PC-9 (cell line): ENCODE measurements around the gene GIMAP1. TPM values are rescaled to one million over a fixed set of nuclear protein-coding genes. Genes with fewer than 3 reads are reported as not detected.

Experiments used
- BruUV-seq: library from RNA; stranded (reverse); fragments of 400-500 nt; replicated peaks from 2 replicates; lab custom pipeline; 2021; lab: Mats Ljungman, UMichigan
- CTCF ChIA-PET: fragments of 300-600 bp; sonication (Branson Sonifier 250); formaldehyde crosslinking; loops from one replicate; lab custom pipeline; 2022; ENCODE audit warnings: antibody characterized with exemption; lab: Charles Lee
- POLR2A ChIA-PET: fragments of 300-600 bp; sonication (Branson Sonifier 250); formaldehyde crosslinking; loops from one replicate; lab custom pipeline; 2022; ENCODE audit warnings: antibody characterized with exemption; ENCODE audit not compliant: unreplicated experiment; lab: Charles Lee
- DNase-seq, 2 experiments: peaks; one replicate each; pipeline versions ENCODE4 v3.0.0 to v3.0.0-alpha.2; 2015 to 2022; ENCODE audit warnings: mixed read lengths in 1 of 2
- H2AFZ ChIP-seq: fragments of 200-600 bp; sonication (generic); 2 replicates; pipeline ENCODE4 v1.8.1; 2017; ENCODE audit warnings: antibody characterized with exemption
- H3F3A ChIP-seq: fragments of 200-600 bp; sonication (generic); 2 replicates; pipeline ENCODE4 v1.8.1; 2017; ENCODE audit warnings: antibody characterized with exemption, mild to moderate bottlenecking, low read depth; ENCODE audit not compliant: insufficient read depth
- H3K27ac ChIP-seq: fragments of 200-600 bp; sonication (generic); 2 replicates; pipeline ENCODE4 v1.6.1; 2016; ENCODE audit warnings: mixed run types
- H3K27me3 ChIP-seq: fragments of 200-600 bp; sonication (generic); 2 replicates; pipeline ENCODE4 v1.6.1; 2016; ENCODE audit warnings: low read depth, mixed run types; ENCODE audit not compliant: insufficient read depth
- H3K36me3 ChIP-seq: fragments of 200-600 bp; sonication (generic); 2 replicates; pipeline ENCODE4 v1.6.1; 2016; ENCODE audit warnings: low read depth, mixed run types
- H3K4me1 ChIP-seq: fragments of 200-600 bp; sonication (generic); replicated peaks from 2 replicates; pipeline ENCODE4 v1.6.1; 2016; ENCODE audit warnings: mixed run types; ENCODE audit not compliant: insufficient read depth
- H3K4me2 ChIP-seq: fragments of 200-600 bp; sonication (generic); 2 replicates; pipeline ENCODE4 v1.6.1; 2017; ENCODE audit warnings: mixed run types
- H3K4me3 ChIP-seq: fragments of 200-600 bp; sonication (generic); 2 replicates; pipeline ENCODE4 v1.6.1; 2016; ENCODE audit warnings: mixed run types
- H3K79me2 ChIP-seq: fragments of 200-600 bp; sonication (generic); 2 replicates; pipeline ENCODE4 v1.6.1; 2017; ENCODE audit warnings: low read depth, mixed run types
- H3K9me2 ChIP-seq: fragments of 200-600 bp; sonication (generic); 2 replicates; pipeline ENCODE4 v1.8.1; 2017; ENCODE audit warnings: mild to moderate bottlenecking; ENCODE audit not compliant: insufficient read depth
- H3K9me3 ChIP-seq: fragments of 200-600 bp; sonication (generic); 2 replicates; pipeline ENCODE4 v1.8.1; 2016; ENCODE audit warnings: low read depth; ENCODE audit not compliant: insufficient read depth
- H4K20me1 ChIP-seq: fragments of 200-600 bp; sonication (generic); 2 replicates; pipeline ENCODE4 v1.8.1; 2017; ENCODE audit not compliant: insufficient read depth
- EZH2 ChIP-seq: fragments of 200-600 bp; sonication (generic); IDR thresholded peaks from 2 replicates; pipeline ENCODE4 v1.8.0; 2017; ENCODE audit warnings: antibody characterized with exemption, low read depth
- intact Hi-C: fragments of 100-400 bp; cut with micrococcal nuclease; formaldehyde crosslinking; loops from one replicate; pipeline ENCODE4 v1.10.0; 2022; ENCODE audit not compliant: unreplicated experiment
- total RNA-seq: library from RNA; stranded (reverse); gene quantifications from 2 replicates; pipeline ENCODE4 v1.2.3, GENCODE V29; 2021
- TF ChIP-seq, protein P1 (sequence below): fragments of 200-600 bp; sonication (generic); conservative IDR thresholded peaks from 2 replicates; pipeline ENCODE4 v1.6.1; 2017; ENCODE audit warnings: mixed run types, antibody characterized with exemption, mild to moderate bottlenecking, moderate library complexity

GIMAP1 gene
- total RNA-seq, 1 experiment from 2014 or later: not detected

GRCh38 chr7:150695654-150696053 is 20.8 kb upstream of the GIMAP1 start:
- no peaks in the 10 kb centered on the region for H3K79me2 ChIP-seq
- H3K9me2 ChIP-seq: no peaks in the 10 kb centered on the region
- no peak for TF ChIP-seq EZH2
- TF ChIP-seq, protein P1, sequence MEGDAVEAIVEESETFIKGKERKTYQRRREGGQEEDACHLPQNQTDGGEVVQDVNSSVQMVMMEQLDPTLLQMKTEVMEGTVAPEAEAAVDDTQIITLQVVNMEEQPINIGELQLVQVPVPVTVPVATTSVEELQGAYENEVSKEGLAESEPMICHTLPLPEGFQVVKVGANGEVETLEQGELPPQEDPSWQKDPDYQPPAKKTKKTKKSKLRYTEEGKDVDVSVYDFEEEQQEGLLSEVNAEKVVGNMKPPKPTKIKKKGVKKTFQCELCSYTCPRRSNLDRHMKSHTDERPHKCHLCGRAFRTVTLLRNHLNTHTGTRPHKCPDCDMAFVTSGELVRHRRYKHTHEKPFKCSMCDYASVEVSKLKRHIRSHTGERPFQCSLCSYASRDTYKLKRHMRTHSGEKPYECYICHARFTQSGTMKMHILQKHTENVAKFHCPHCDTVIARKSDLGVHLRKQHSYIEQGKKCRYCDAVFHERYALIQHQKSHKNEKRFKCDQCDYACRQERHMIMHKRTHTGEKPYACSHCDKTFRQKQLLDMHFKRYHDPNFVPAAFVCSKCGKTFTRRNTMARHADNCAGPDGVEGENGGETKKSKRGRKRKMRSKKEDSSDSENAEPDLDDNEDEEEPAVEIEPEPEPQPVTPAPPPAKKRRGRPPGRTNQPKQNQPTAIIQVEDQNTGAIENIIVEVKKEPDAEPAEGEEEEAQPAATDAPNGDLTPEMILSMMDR: no peak
- peaks cover 26% of the 10 kb centered on the region for H3K27me3 ChIP-seq
- no peaks in the 10 kb centered on the region for H3K9me3 ChIP-seq
- H3K4me3 ChIP-seq: no peak overlapping the region
- H3K4me1 ChIP-seq: no peaks in the 10 kb centered on the region
- no TSS peak for BruUV-seq
- intact Hi-C loops: no loop called here
- H2AFZ ChIP-seq: no peak overlapping the region
- ChIA-PET CTCF (no interaction called here), POLR2A (no interaction called here)
- H3F3A ChIP-seq: no peaks in the 10 kb centered on the region
- H3K4me2 ChIP-seq: no peak overlapping the region
- no peak for DNase-seq
- H3K27ac ChIP-seq: no peak overlapping the region
- H4K20me1 ChIP-seq: no peaks in the 10 kb centered on the region; the same call in 1 of the 2 replicates
- H3K36me3 ChIP-seq: no peaks in the 10 kb centered on the region

- CTCF ChIA-PET: no interaction called here
- no peaks in the 10 kb centered on the region; the same call in 1 of the 2 replicates for H4K20me1 ChIP-seq
Measured at GRCh38 chr7:150703209-150703608, 13.2 kb upstream of the GIMAP1 start.

DNA sequence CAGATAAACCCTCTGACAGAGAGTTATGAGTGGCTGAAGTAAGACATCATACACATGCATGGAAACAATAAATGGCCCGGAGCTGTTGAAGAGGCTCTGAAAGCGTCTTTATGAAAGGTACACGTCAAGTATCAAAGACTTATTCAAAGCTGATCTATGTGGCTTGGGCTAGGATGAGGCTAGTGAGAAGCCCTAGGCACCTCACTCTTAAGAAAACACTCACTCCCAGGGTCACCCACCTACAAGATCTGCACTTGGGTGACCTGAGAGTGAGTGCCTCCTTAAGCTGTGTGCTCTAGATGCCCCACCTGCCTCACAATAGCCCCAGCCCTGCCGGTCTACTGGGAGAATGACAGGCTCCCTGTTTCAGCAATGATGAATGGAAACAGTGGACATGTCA is 1.1 kb upstream of the GIMAP1 start:
- Histone ChIP-seq H3K27ac (no peak overlapping the region), H3K27me3 (peaks cover 50% of the 10 kb centered on the region), H3K4me1 (no peaks in the 10 kb centered on the region), H4K20me1 (no peaks in the 10 kb centered on the region), H3K9me3 (no peaks in the 10 kb centered on the region), H3K4me2 (no peak overlapping the region), H2AFZ (no peak overlapping the region), H3K4me3 (no peak overlapping the region), H3K9me2 (no peaks in the 10 kb centered on the region), H3K36me3 (no peaks in the 10 kb centered on the region), H3F3A (no peaks in the 10 kb centered on the region), H3K79me2 (no peaks in the 10 kb centered on the region)
- intact Hi-C loops: no loop called here
- no TSS peak for BruUV-seq
- TF ChIP-seq EZH2: no peak
- TF ChIP-seq, protein P1: peak; percentile 32; the same call in 1 of the 2 replicates
- DNase-seq: no peak
- ChIA-PET POLR2A (no interaction called here), CTCF (no interaction called here)

More at GRCh38 chr7:150703209-150703608, 13.2 kb upstream of the GIMAP1 start:
- no peak for DNase-seq
- no peaks in the 10 kb centered on the region for H3F3A ChIP-seq
- peaks cover 4% of the 10 kb centered on the region; the same call in 1 of the 2 replicates for H3K27me3 ChIP-seq
- BruUV-seq: no TSS peak
- no peaks in the 10 kb centered on the region for H3K79me2 ChIP-seq
- no peaks in the 10 kb centered on the region for H3K36me3 ChIP-seq
- no peaks in the 10 kb centered on the region for H3K9me2 ChIP-seq
- no peak overlapping the region for H2AFZ ChIP-seq
- no peaks in the 10 kb centered on the region; the same call in 1 of the 2 replicates for H3K9me3 ChIP-seq
- H3K4me3 ChIP-seq: no peak overlapping the region
- no peak overlapping the region for H3K4me2 ChIP-seq
- TF ChIP-seq, protein P1: no peak
- no peak for TF ChIP-seq EZH2
- POLR2A ChIA-PET: no interaction called here
- H3K27ac ChIP-seq: no peak overlapping the region
- intact Hi-C loops: no loop called here
- no peaks in the 10 kb centered on the region for H3K4me1 ChIP-seq
